ENCODE results near the gene VEZF1. TPM values are rescaled to one million over a fixed set of nuclear protein-coding genes. Genes with fewer than 3 reads are reported as not detected.

The VEZF1 gene
- total and polyA plus RNA-seq, 5 donors from 2014 or later, result 44.6 to 51.3 (median 48.2) TPM

- DNase-seq (no peak), ATAC-seq (ENCODE audit: low read depth in 2 of 2) (no peak)
- Mint-ChIP-seq H3K4me1 (peaks cover 5 to 30% (median 20%) of the 10 kb centered on the region in 4 donors), H3K36me3 (no peaks in the 10 kb centered on the region), H3K27ac (no peak overlapping the region), H3K4me3 (no peak overlapping the region), H3K27me3 (peaks cover 33% of the 10 kb centered on the region), H3K9me3 (no peaks in the 10 kb centered on the region)
- H3K4me3 ChIP-seq (ENCODE audit: low read depth, low read length), result no peak overlapping the region
- no peaks in the 10 kb centered on the region for H3K36me3 ChIP-seq (ENCODE audit: control insufficient read depth, insufficient read depth, low read length)
- no peaks in the 10 kb centered on the region for H3K9me3 ChIP-seq (ENCODE audit: control insufficient read depth in 2 of 2, low read length in 2 of 2)
- H3K4me1 ChIP-seq (ENCODE audit: control insufficient read depth, insufficient read depth, low read length, poor library complexity, severe bottlenecking), result peaks cover 9% of the 10 kb centered on the region
- peaks cover 2% of the 10 kb centered on the region for H3K27me3 ChIP-seq (ENCODE audit: control insufficient read depth, insufficient read depth, low read length)
- H3K27ac ChIP-seq (ENCODE audit: insufficient read depth, low read length, poor library complexity, severe bottlenecking), result no peak overlapping the region
These were observed 43.1 kb downstream of the VEZF1 start for GRCh38 chr17:57944908-57945307.

- H3K4me1 Mint-ChIP-seq, result peaks cover 3 to 32% (median 20%) of the 10 kb centered on the region in 4 donors
- H3K36me3 Mint-ChIP-seq, result no peaks in the 10 kb centered on the region
- Histone ChIP-seq H3K36me3 (ENCODE audit: control insufficient read depth, insufficient read depth, low read length) (no peaks in the 10 kb centered on the region), H3K9me3 (ENCODE audit: control insufficient read depth in 2 of 2, low read length in 2 of 2) (no peaks in the 10 kb centered on the region), H3K27me3 (ENCODE audit: control insufficient read depth, insufficient read depth, low read length) (peaks cover 5% of the 10 kb centered on the region), H3K27ac (ENCODE audit: insufficient read depth, low read length, poor library complexity, severe bottlenecking) (no peak overlapping the region), H3K4me3 (ENCODE audit: low read depth, low read length) (no peak overlapping the region), H3K4me1 (ENCODE audit: control insufficient read depth, insufficient read depth, low read length, poor library complexity, severe bottlenecking) (peaks cover 13% of the 10 kb centered on the region)
- H3K9me3 Mint-ChIP-seq, result no peaks in the 10 kb centered on the region
- DNase-seq (no peak), ATAC-seq (ENCODE audit: low read depth in 2 of 2) (no peak)
- no peak overlapping the region for H3K27ac Mint-ChIP-seq
- H3K27me3 Mint-ChIP-seq, result peaks cover 30% of the 10 kb centered on the region
- no peak overlapping the region for H3K4me3 Mint-ChIP-seq
These were observed 44.4 kb downstream of the VEZF1 start for GRCh38 chr17:57943645-57944044.

GRCh38 chr17:57943140-57943539 lies 44.9 kb downstream of the VEZF1 start:
- Histone ChIP-seq H3K4me3 (ENCODE audit: low read depth, low read length) (no peak overlapping the region), H3K4me1 (ENCODE audit: control insufficient read depth, insufficient read depth, low read length, poor library complexity, severe bottlenecking) (peaks cover 13% of the 10 kb centered on the region), H3K36me3 (ENCODE audit: control insufficient read depth, insufficient read depth, low read length) (no peaks in the 10 kb centered on the region), H3K27me3 (ENCODE audit: control insufficient read depth, insufficient read depth, low read length) (peaks cover 5% of the 10 kb centered on the region), H3K27ac (ENCODE audit: insufficient read depth, low read length, poor library complexity, severe bottlenecking) (no peak overlapping the region), H3K9me3 (ENCODE audit: control insufficient read depth in 2 of 2, low read length in 2 of 2) (no peaks in the 10 kb centered on the region)
- H3K27me3 Mint-ChIP-seq, result peaks cover 27% of the 10 kb centered on the region
- no peak overlapping the region for H3K4me3 Mint-ChIP-seq
- DNase-seq, result no peak
- H3K9me3 Mint-ChIP-seq, result no peaks in the 10 kb centered on the region
- H3K4me1 Mint-ChIP-seq, result peaks cover 0 to 27% (median 15%) of the 10 kb centered on the region in 4 donors
- ATAC-seq (ENCODE audit: low read depth in 2 of 2), result no peak
- no peak overlapping the region for H3K27ac Mint-ChIP-seq
- no peaks in the 10 kb centered on the region for H3K36me3 Mint-ChIP-seq

DNA sequence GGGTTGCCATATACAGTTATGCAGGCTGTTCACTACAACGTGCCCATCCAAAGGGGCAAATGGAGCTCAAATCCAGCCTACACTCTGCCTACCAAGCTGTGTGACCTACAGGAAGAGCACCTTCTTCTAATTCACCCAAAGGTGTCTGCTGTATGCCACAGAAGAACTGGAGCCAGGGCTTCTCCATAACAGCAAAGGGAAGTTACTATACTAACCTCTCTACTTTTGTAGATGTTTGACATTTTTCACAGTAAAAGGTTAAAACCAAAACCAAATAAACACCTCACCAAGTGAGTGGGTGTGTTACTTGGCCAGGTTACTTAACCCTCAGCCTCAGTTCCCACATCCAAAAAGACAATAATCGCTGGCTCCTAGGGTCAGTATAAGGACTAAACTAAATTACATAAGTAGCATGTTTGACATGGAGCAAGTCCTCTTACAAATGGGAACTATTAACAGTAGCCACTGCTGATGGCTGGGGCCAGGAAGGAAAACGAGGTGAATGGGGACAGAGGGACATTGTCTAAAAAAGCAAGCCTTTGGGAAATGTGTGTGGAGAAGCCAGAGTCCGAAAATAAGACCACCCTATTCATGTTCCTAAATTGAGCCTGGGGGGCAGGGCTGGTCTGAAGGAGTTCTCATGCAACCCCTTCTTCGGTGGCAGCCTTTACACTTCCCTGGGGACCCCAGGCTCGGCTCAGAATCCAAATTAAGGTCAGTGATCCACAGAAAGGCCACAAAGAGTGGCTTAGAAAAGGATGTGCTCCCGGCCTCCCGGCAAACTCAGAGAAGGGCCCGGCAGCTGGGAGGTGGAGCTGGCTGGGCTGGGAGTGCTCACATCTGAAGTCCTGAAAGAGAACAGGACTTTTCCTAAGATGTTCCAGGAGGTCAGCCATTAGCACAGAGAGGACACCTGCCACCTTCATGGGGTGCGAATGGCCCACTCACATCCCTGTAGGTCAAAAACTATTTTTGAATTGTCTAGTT lies 46.4 kb downstream of the VEZF1 start:
- no peak overlapping the region for H3K27ac ChIP-seq (ENCODE audit: insufficient read depth, low read length, poor library complexity, severe bottlenecking)
- no peak for DNase-seq
- Mint-ChIP-seq H3K27me3 (peaks cover 21% of the 10 kb centered on the region), H3K27ac (no peak overlapping the region), H3K9me3 (no peaks in the 10 kb centered on the region), H3K4me1 (peaks cover 0 to 19% (median 11%) of the 10 kb centered on the region in 4 donors), H3K4me3 (no peak overlapping the region), H3K36me3 (no peaks in the 10 kb centered on the region)
- H3K27me3 ChIP-seq (ENCODE audit: control insufficient read depth, insufficient read depth, low read length), result peaks cover 5% of the 10 kb centered on the region
- no peak overlapping the region for H3K4me3 ChIP-seq (ENCODE audit: low read depth, low read length)
- no peaks in the 10 kb centered on the region for H3K9me3 ChIP-seq (ENCODE audit: control insufficient read depth in 2 of 2, low read length in 2 of 2)
- peaks cover 7% of the 10 kb centered on the region for H3K4me1 ChIP-seq (ENCODE audit: control insufficient read depth, insufficient read depth, low read length, poor library complexity, severe bottlenecking)
- ATAC-seq (ENCODE audit: low read depth in 2 of 2), result no peak
- H3K36me3 ChIP-seq (ENCODE audit: control insufficient read depth, insufficient read depth, low read length), result no peaks in the 10 kb centered on the region

DNA sequence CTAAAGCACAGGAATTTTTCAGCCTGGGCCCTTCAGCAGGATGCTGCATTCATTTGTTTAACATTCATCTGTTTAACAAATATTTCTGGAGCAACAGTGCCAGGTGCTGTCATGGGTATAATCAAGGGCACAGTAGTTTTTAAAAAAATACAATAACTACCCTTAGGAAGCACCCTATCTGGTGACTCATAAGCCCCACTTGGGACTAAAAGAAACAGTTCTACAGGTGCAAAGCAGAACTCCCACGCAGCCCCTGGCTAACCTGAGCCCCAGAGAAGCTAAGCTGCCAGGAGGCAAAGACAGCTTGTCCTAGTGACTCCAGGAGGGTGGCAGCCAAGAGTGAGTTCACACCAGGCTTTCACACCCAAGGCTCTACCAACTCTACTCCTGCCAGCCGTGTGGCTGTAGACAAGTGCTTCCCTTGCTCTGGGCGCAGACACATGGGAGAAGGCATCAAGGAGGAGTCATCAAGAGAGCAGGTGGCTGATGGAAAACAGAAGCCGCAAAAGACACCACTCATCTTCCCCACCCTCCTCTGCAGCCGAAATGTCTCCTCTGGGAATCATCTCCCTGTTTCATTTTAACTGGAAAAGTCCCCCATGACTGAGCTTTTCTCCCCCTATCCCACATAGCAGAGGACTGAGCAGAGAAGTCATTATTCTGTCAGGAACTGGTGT lies 47.3 kb downstream of the VEZF1 start:
- no peak overlapping the region for H3K4me3 ChIP-seq (ENCODE audit: low read depth, low read length)
- Mint-ChIP-seq H3K4me1 (peaks cover 0 to 14% (median 6%) of the 10 kb centered on the region in 4 donors), H3K27me3 (peaks cover 20% of the 10 kb centered on the region), H3K27ac (no peak overlapping the region), H3K9me3 (peaks cover 0 to 1% (median 0%) of the 10 kb centered on the region in 7 donors), H3K36me3 (no peaks in the 10 kb centered on the region), H3K4me3 (no peak overlapping the region)
- no peak for ATAC-seq (ENCODE audit: low read depth in 2 of 2)
- H3K36me3 ChIP-seq (ENCODE audit: control insufficient read depth, insufficient read depth, low read length), result no peaks in the 10 kb centered on the region
- no peak for DNase-seq
- no peaks in the 10 kb centered on the region for H3K9me3 ChIP-seq (ENCODE audit: control insufficient read depth in 2 of 2, low read length in 2 of 2)
- peaks cover 5% of the 10 kb centered on the region for H3K27me3 ChIP-seq (ENCODE audit: control insufficient read depth, insufficient read depth, low read length)
- peaks cover 4% of the 10 kb centered on the region for H3K4me1 ChIP-seq (ENCODE audit: control insufficient read depth, insufficient read depth, low read length, poor library complexity, severe bottlenecking)
- no peak overlapping the region for H3K27ac ChIP-seq (ENCODE audit: insufficient read depth, low read length, poor library complexity, severe bottlenecking)

DNA sequence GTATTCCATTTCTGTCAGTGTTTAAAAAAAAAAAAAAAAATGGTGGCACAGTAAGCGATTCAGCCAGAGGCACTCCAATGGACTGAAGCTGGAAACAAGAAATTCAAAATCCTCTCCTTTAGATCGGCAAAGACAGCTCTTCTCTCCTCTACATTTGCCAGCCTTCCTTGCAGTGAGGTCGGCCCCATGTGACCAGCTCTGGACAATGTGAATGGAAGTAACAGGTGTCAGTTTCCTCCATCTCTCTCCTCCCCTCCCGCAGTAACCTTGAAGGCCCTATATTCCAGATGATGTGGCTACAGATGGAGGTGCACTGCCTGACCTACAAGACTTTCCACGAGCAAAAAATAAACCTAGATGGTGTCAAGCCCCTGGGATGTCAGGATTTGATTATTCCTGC lies 47.8 kb downstream of the VEZF1 start:
- Mint-ChIP-seq H3K36me3 (no peaks in the 10 kb centered on the region), H3K4me3 (no peak overlapping the region), H3K27ac (no peak overlapping the region), H3K4me1 (peaks cover 0 to 14% (median 6%) of the 10 kb centered on the region in 4 donors), H3K9me3 (peaks cover 0 to 1% (median 0%) of the 10 kb centered on the region in 7 donors), H3K27me3 (peaks cover 16% of the 10 kb centered on the region)
- Histone ChIP-seq H3K4me3 (ENCODE audit: low read depth, low read length) (no peak overlapping the region), H3K36me3 (ENCODE audit: control insufficient read depth, insufficient read depth, low read length) (no peaks in the 10 kb centered on the region), H3K4me1 (ENCODE audit: control insufficient read depth, insufficient read depth, low read length, poor library complexity, severe bottlenecking) (peaks cover 4% of the 10 kb centered on the region), H3K27me3 (ENCODE audit: control insufficient read depth, insufficient read depth, low read length) (peaks cover 5% of the 10 kb centered on the region), H3K9me3 (ENCODE audit: control insufficient read depth in 2 of 2, low read length in 2 of 2) (no peaks in the 10 kb centered on the region), H3K27ac (ENCODE audit: insufficient read depth, low read length, poor library complexity, severe bottlenecking) (no peak overlapping the region)
- ATAC-seq (ENCODE audit: low read depth in 2 of 2), result no peak
- no peak for DNase-seq

DNA sequence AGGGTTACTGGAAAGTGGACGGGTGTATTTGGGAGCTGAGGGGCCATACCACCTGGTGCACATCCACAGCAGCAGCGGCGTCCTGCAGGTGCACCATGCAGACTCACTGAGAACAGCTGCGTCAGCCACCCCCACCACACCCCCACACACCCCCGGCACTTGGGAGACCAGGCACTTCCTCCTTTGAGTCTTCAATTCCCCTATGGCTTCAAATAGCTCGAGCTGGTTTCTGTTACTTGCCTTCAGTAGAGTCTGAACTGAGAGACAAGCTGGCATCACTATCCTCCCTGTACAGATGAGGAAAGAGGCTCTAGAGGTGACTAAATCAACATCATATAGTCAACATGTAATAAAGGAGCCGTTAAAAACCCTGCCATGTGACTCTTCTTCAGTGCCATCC lies 48.3 kb downstream of the VEZF1 start:
- H3K9me3 Mint-ChIP-seq, result peaks cover 0 to 1% (median 0%) of the 10 kb centered on the region in 7 donors
- H3K4me1 ChIP-seq (ENCODE audit: control insufficient read depth, insufficient read depth, low read length, poor library complexity, severe bottlenecking), result peaks cover 4% of the 10 kb centered on the region
- H3K4me3 Mint-ChIP-seq, result no peak overlapping the region
- no peaks in the 10 kb centered on the region for H3K36me3 Mint-ChIP-seq
- H3K27me3 ChIP-seq (ENCODE audit: control insufficient read depth, insufficient read depth, low read length), result peaks cover 5% of the 10 kb centered on the region
- H3K36me3 ChIP-seq (ENCODE audit: control insufficient read depth, insufficient read depth, low read length), result no peaks in the 10 kb centered on the region
- peaks cover 13% of the 10 kb centered on the region for H3K27me3 Mint-ChIP-seq
- H3K27ac Mint-ChIP-seq, result no peak overlapping the region
- peaks cover 0 to 14% (median 6%) of the 10 kb centered on the region in 4 donors for H3K4me1 Mint-ChIP-seq
- no peak overlapping the region for H3K4me3 ChIP-seq (ENCODE audit: low read depth, low read length)
- H3K27ac ChIP-seq (ENCODE audit: insufficient read depth, low read length, poor library complexity, severe bottlenecking), result no peak overlapping the region
- H3K9me3 ChIP-seq (ENCODE audit: control insufficient read depth in 2 of 2, low read length in 2 of 2), result no peaks in the 10 kb centered on the region
- ATAC-seq (ENCODE audit: low read depth in 2 of 2) (peak; percentile 63), DNase-seq (peak in 1 of 3 donors; percentile 56)

All from CD4-positive, CD25-positive, alpha-beta regulatory T cell (primary cell).